Testis (tissue), 2 donors: Measurements from ENCODE around the gene RPN2.

Experiments used
- POLR2A ChIP-seq: fragments of 450-650 bp; IDR thresholded peaks from one replicate; pipeline ENCODE4 v1.6.1; 2017; ENCODE audit warnings: antibody characterized with exemption, mild to moderate bottlenecking, moderate library complexity
- TF ChIP-seq, protein P1 (sequence below), 3 experiments: fragments of 450-650 bp in 2 of 3; fragments of 200-600 bp in 1 of 3; sonication (generic) in 1 of 3; IDR thresholded peaks; one replicate each; pipeline ENCODE4 v1.5.1; 2016 to 2019; ENCODE audit warnings: antibody characterized with exemption in 3 of 3, mild to moderate bottlenecking in 2 of 3, moderate library complexity in 1 of 3

DNA sequence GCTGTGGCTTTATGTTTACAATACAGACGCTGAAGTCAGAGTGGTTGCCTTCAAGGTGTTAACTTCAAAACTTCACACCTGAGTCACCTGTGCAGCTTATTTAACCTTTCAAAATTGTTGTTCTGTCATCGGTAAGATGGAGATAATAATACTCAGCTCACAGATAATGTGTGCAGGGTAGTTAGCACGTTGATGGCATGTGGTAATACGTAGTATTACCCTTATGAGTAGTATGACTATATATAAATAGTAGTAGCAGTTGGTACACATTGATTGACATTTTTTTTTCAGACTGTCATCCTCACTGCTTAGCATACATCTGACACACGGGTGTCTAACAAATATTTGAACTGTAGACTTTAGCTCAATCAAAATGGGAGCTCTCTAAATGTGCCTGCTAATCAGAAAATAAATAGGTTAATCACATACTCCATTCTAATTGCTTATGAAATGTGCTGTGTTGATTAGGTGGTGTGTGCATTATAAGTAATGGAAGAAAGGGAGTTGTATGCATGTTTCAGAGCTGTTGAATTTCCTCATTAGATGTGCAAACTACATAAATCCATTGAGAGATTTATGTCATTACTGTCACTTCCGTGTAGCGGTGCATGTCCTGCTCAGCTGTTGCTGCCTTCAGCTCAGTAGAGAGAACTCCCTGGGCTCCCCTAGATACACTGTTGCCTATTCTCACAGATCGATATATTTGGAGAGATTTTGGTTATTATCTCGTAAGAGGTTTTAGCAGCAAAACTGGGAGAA, 11.4 kb downstream of the RPN2 start:
- TF ChIP-seq, protein P1, sequence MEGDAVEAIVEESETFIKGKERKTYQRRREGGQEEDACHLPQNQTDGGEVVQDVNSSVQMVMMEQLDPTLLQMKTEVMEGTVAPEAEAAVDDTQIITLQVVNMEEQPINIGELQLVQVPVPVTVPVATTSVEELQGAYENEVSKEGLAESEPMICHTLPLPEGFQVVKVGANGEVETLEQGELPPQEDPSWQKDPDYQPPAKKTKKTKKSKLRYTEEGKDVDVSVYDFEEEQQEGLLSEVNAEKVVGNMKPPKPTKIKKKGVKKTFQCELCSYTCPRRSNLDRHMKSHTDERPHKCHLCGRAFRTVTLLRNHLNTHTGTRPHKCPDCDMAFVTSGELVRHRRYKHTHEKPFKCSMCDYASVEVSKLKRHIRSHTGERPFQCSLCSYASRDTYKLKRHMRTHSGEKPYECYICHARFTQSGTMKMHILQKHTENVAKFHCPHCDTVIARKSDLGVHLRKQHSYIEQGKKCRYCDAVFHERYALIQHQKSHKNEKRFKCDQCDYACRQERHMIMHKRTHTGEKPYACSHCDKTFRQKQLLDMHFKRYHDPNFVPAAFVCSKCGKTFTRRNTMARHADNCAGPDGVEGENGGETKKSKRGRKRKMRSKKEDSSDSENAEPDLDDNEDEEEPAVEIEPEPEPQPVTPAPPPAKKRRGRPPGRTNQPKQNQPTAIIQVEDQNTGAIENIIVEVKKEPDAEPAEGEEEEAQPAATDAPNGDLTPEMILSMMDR (IDR thresholded peaks at IDR 0.05) = no peak
- no peak for TF ChIP-seq POLR2A
